Rectal smooth muscle tissue (tissue), 1 donor: ENCODE results near the gene CREBBP.

Experiments used
- H3K27ac ChIP-seq: one replicate; pipeline ENCODE4 v1.7.0; 2013; ENCODE audit warnings: low read depth, low read length, inconsistent platforms
- H3K27me3 ChIP-seq: one replicate; pipeline ENCODE4 v1.7.0; 2013; ENCODE audit warnings: low read length; ENCODE audit not compliant: control insufficient read depth, insufficient read depth
- H3K36me3 ChIP-seq: one replicate; pipeline ENCODE4 v1.7.0; 2013; ENCODE audit warnings: low read length; ENCODE audit not compliant: control insufficient read depth, insufficient read depth
- H3K4me1 ChIP-seq: one replicate; pipeline ENCODE4 v1.7.0; 2013; ENCODE audit warnings: low read length; ENCODE audit not compliant: control insufficient read depth, insufficient read depth
- H3K4me3 ChIP-seq: one replicate; pipeline ENCODE4 v1.7.0; 2013; ENCODE audit warnings: low read length
- H3K9ac ChIP-seq: one replicate; pipeline ENCODE4 v1.7.0; 2013; ENCODE audit warnings: low read length

The CREBBP gene

DNA sequence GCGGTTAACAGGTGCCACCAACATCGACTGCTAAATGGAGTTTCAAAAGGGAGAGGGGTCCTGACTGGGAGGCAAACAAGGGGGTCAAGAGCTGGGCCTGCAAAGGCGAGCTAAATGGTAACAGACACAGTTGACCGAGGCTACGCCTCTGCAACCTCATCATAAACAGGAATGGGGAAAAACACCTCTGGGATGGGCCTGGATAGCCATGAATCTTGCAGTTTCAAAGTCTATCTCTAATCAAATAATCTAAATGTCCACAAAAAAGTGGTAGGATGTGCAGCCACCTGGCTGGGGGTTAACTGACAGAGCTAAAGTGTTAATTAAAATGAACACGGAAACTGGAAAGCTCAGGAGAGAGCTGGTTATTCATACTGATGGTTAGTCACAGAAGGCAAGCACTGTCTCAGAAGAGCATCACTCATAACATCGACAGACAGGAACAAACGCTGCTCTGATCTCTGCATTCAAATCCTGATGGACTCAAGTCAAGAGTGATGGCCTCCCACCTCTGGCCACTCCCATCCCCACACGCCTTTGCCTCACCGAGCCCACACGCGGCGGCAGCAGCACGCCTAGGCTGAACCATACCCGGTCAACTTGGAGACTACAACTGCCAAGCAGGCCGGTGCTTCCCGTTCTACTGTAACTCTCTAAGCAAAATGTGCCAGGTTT lies 56.3 kb downstream of the CREBBP start:
- Histone ChIP-seq H3K9ac (no peak overlapping the region), H3K27me3 (no peaks in the 10 kb centered on the region), H3K4me1 (peaks cover 23% of the 10 kb centered on the region), H3K4me3 (no peak overlapping the region), H3K27ac (no peak overlapping the region), H3K36me3 (no peaks in the 10 kb centered on the region)

DNA sequence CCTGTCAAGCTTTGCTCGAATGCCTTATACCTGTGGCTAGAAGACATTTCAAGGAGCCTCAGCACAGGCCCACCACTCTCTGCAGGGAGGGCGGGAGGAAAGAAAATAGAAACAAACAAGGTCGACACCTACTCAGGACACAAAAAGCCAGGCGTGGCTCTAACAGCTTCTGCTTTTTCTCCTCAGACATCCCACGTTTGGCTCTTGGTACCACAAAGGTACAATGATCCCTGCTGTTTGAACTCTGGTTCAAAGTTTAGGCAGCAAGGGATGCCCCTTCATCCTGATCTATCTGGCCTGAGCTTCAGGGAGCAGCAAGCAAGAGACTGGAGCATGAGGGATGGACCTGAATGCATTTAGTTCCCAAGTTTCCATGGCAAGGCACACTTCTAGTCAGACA lies 57.1 kb downstream of the CREBBP start:
- H3K27me3 ChIP-seq, result no peaks in the 10 kb centered on the region
- peaks cover 24% of the 10 kb centered on the region for H3K4me1 ChIP-seq
- no peak overlapping the region for H3K9ac ChIP-seq
- H3K36me3 ChIP-seq, result no peaks in the 10 kb centered on the region
- no peak overlapping the region for H3K4me3 ChIP-seq
- H3K27ac ChIP-seq, result no peak overlapping the region

DNA sequence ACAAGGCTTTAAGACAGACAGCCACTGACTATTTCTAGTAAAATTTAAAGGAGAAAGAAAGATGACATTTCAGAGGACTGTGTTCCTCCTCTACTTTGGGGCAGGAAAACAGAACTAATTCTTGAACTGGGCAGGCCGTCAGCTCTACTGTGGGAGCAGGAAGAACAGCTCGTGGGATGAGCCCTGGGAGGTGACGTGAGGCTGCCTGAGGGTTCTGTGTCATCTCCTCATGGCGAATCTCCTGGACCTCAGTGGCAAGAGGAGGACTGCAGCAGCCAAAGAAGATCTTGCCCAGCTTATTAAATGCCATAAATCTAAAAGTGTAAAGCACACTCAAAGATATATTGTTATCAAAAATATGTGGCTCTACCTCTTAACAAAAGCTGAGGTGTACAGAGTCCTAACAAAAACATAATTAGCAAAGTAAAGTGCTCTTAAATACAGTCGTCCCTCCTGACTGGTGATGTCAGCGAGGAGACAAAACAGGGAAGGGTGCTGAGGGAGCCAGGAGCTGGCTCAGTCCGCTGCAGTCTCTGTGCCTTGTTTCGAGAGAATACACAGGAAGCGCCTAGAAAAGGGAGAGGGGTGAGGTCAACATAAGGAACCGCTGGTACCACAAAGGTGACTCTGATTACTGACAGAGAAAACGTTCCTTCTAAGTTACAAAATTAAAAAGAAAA lies 58.0 kb downstream of the CREBBP start:
- Histone ChIP-seq H3K27ac (no peak overlapping the region), H3K9ac (no peak overlapping the region), H3K4me1 (peaks cover 24% of the 10 kb centered on the region), H3K36me3 (no peaks in the 10 kb centered on the region), H3K27me3 (no peaks in the 10 kb centered on the region), H3K4me3 (no peak overlapping the region)

DNA sequence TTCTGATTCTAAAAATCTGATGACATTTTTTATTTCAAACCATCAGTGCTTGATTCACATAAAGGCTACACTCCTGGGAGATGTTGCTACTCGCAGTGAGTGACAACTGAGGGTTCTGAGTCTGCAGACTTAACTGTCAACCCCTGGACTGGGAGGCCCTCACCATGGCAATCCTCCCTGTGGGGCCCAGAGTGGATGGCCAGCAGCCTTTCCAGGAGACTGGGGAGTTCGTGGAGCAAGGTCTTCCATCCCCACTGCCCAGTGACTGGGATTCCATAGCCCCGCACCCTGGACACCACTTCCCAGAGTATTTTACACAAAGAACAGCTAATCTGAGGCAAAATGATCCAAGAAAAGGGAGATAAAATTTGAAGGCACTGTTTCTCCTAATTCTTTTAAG lies 59.3 kb downstream of the CREBBP start:
- H3K27me3 ChIP-seq, result no peaks in the 10 kb centered on the region
- no peak overlapping the region for H3K4me3 ChIP-seq
- no peak overlapping the region for H3K27ac ChIP-seq
- H3K4me1 ChIP-seq, result peaks cover 28% of the 10 kb centered on the region
- no peaks in the 10 kb centered on the region for H3K36me3 ChIP-seq
- no peak overlapping the region for H3K9ac ChIP-seq

DNA sequence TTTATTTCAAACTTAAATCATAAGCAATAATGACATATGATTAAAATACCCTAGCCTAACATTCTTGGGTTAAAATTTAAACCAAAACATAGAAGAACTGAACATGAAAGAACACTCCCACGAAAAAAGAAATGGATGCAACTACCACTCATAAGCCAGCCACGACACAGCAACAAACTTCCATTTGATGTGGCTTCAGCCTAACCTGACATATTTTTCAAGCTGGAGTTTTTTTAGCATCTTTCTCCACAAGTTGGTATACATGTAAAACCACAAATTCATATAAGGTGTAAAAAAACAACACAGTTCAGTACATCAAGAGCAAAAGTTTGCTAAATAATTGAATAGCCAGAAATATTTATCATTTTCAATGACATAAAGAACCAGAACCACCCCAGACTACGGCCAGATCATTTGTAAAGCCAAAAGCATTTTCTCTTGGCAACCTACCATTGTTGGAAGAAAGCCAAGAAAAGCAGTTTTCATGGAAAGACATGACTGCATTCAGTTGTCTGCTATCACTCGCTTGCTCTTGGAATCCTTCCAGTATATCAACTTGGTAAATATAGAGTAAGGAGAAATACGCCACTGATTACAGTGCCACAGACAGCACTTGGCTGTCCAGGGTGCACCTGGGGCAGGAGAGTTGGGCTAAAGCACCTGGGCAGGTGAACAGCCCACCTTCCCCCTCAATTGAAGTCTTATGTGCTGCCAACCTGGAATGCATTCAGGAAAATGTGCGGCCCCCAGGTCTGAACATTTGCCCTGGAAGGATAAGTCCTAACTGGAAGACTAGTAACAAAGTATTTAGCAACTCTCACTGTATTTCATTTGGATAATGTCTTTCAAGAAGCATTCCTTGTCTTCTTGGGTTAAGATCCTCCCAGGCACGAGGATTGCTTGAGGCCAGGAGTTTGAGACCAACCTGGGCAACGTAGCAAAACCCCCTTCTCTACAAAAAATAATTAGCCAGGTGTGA lies 60.5 kb downstream of the CREBBP start:
- no peaks in the 10 kb centered on the region for H3K36me3 ChIP-seq
- H3K27ac ChIP-seq, result no peak overlapping the region
- no peak overlapping the region for H3K9ac ChIP-seq
- H3K4me3 ChIP-seq, result no peak overlapping the region
- no peaks in the 10 kb centered on the region for H3K27me3 ChIP-seq
- peaks cover 28% of the 10 kb centered on the region for H3K4me1 ChIP-seq

DNA sequence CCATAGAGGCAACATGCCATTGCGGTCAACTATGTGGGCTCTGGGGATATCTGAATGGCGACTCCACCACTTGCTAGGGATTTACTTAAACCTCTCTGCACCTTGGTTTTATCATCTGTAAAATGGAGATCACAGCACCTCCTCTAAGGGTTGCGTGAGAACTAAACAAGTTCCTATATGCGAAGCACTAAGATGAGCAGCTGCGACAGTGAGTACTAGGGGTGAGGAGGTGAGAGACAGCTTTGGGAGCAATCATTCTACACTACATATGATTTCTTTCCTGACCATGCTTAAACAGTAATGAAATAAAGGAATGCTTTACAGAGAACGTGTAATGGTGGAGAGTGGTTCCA lies 61.4 kb downstream of the CREBBP start:
- no peak overlapping the region for H3K9ac ChIP-seq
- H3K36me3 ChIP-seq, result no peaks in the 10 kb centered on the region
- no peak overlapping the region for H3K27ac ChIP-seq
- H3K4me1 ChIP-seq, result peaks cover 26% of the 10 kb centered on the region
- H3K27me3 ChIP-seq, result no peaks in the 10 kb centered on the region
- H3K4me3 ChIP-seq, result no peak overlapping the region

DNA sequence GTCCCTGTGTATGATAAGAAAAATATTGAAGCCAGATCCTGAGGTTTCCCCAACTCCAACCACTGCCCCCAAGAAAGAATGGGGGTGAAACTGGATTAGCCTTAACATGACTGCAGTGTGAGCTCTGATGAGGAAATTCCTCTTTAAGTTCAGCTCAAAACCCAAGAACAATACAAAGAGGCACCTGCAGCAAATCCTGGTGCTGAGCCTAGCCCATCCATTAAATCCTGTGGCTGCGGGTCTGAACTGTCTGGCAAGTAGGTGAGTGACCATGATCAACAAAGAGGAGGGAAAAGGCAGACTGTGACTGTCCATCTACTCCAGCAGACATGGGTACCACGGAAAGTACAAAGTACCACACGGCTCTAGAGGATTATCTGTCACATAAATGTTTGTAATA lies 64.2 kb downstream of the CREBBP start:
- Histone ChIP-seq H3K36me3 (no peaks in the 10 kb centered on the region), H3K27ac (no peak overlapping the region), H3K4me1 (peaks cover 19% of the 10 kb centered on the region), H3K9ac (no peak overlapping the region), H3K4me3 (no peak overlapping the region), H3K27me3 (no peaks in the 10 kb centered on the region)

DNA sequence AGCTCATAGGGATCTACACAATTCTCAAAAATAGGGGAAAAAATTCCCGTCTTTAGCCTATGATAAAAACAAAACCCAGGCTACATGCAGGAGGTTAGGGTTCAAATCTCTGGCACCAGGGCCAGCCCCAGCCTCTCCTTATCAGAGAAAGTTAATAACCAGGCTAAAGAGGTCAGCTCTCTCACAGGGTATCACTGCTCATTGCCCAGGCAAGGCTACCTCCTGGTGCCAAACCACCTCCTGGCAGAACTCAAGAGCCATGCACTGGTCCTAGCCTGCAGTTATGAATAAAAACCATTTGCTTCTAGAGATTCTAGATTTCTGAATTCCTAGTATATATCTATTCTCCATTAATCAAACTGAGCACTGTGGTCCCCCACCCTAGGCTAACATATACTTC lies 65.8 kb downstream of the CREBBP start:
- Histone ChIP-seq H3K4me3 (no peak overlapping the region), H3K27ac (no peak overlapping the region), H3K27me3 (no peaks in the 10 kb centered on the region), H3K36me3 (no peaks in the 10 kb centered on the region), H3K9ac (no peak overlapping the region), H3K4me1 (peaks cover 10% of the 10 kb centered on the region)

DNA sequence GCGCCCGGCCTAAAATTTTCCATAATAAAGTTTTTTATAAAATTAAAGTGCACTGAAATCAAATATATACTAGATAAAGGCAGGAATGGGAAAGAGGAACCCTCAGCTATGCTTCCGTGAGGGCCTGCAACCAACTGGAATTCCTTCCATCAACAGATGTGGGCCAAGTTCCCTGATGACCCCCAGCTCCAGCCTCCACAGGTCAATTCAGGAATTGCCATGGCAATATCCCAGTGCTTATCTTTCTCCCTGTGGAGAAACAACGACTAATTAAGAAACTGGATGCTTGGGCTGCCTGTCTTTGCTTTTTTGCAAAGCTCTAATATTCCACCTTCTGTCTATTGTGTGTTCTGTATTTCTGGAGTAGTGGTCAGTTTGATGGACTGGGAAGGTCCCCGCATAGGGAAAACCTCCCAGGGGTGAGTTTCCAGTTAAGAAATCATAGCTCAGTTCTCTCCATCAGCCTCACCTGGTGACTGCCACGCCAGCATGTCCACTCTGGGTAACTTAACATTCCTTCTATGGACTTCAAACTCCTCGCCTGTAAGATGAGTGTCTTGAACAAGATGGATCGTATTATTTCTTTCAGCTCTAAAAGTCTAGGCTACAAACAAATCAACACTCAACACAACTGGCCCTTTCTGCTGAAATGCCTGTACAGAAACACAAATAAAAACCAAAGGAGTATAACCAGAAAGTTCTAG lies 67.9 kb downstream of the CREBBP start:
- Histone ChIP-seq H3K36me3 (no peaks in the 10 kb centered on the region), H3K4me3 (no peak overlapping the region), H3K27ac (no peak overlapping the region), H3K27me3 (no peaks in the 10 kb centered on the region), H3K4me1 (peaks cover 6% of the 10 kb centered on the region), H3K9ac (no peak overlapping the region)

DNA sequence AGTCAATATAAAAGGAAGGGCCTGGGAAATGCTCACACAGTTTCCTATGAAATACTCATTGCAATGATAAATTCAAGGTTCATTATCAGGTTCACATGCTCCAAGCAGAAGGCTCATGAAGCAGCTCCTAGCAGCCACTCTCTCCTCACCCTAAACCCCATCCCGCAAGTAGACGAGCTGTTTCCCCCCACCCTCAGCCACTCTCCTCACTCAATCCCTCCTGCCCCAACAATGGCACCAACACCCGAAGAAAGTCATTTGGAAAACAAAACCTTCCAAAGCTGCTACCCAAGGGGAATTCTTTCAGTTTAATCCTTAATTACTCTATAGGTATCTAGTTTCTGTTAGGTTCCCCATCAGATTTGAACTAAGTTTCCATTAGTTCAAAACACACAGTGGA lies 69.7 kb downstream of the CREBBP start:
- H3K4me3 ChIP-seq, result no peak overlapping the region
- H3K27me3 ChIP-seq, result no peaks in the 10 kb centered on the region
- peaks cover 2% of the 10 kb centered on the region for H3K4me1 ChIP-seq
- H3K27ac ChIP-seq, result no peak overlapping the region
- H3K36me3 ChIP-seq, result peaks cover 5% of the 10 kb centered on the region
- no peak overlapping the region for H3K9ac ChIP-seq

DNA sequence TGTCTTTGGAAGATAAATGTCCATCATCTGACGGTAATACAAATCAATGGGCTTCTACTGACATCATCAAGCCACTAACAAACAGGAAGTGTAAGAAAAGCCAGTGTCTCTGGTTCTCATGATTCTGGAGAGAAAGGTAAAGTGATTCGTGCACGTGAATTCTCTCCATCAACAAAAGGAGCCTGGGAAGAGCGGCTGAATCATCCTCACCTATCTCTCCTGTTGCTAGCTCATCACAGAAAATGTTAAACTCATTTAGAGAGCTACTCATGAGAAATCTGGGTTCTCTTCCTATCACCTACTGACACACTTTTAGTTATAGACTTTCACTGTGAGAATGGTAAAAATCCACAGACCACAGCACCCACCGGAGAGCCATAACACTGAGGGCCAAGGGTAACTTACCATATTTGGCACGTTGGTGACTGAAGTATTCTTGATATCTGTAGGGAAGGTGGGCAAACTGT lies 70.3 kb downstream of the CREBBP start:
- no peak overlapping the region for H3K4me3 ChIP-seq
- peaks cover 8% of the 10 kb centered on the region for H3K36me3 ChIP-seq
- H3K27ac ChIP-seq, result no peak overlapping the region
- H3K4me1 ChIP-seq, result peaks cover 2% of the 10 kb centered on the region
- H3K27me3 ChIP-seq, result no peaks in the 10 kb centered on the region
- no peak overlapping the region for H3K9ac ChIP-seq
